Kidney (tissue), 14 donors: ENCODE measurements around the gene CCDC188. TPM values are rescaled to one million over a fixed set of nuclear protein-coding genes. Genes with fewer than 3 reads are reported as not detected.

ENCODE experiments used
- DNase-seq, 5 donors: peaks; one replicate each; pipeline ENCODE4 v3.0.0-alpha.2; 2013 to 2020
- FAIRE-seq: peaks from 2 replicates; lab custom pipeline; 2012; peaks lifted over from hg19 to GRCh38; lab: Jason Lieb, UNC
- H3K27ac ChIP-seq, 2 donors: one replicate each; pipeline ENCODE4 v1.7.0; 2013; ENCODE audit warnings: low read depth in 2 of 2, low read length in 2 of 2, inconsistent platforms in 1 of 2
- H3K27me3 ChIP-seq: one replicate; pipeline ENCODE4 v1.7.1; 2013; ENCODE audit warnings: low read length, inconsistent platforms; ENCODE audit not compliant: control insufficient read depth, insufficient read depth
- H3K36me3 ChIP-seq, 3 donors: one replicate each; pipeline versions ENCODE4 v1.7.0 to v1.7.1; 2013; ENCODE audit warnings: low read length in 3 of 3, control low read depth in 1 of 3, inconsistent platforms in 1 of 3; ENCODE audit not compliant: insufficient read depth in 3 of 3, control insufficient read depth in 2 of 3
- H3K4me1 ChIP-seq, 3 donors: one replicate each; pipeline versions ENCODE4 v1.7.0 to v1.7.1; 2013; ENCODE audit warnings: low read length in 3 of 3, inconsistent platforms in 1 of 3, low read depth in 1 of 3; ENCODE audit not compliant: control insufficient read depth in 2 of 3, insufficient read depth in 2 of 3
- H3K4me3 ChIP-seq, 3 donors: one replicate each; pipeline versions ENCODE4 v1.7.0 to v1.8.1; 2013; ENCODE audit warnings: low read length in 3 of 3, control low read depth in 1 of 3, inconsistent platforms in 1 of 3
- H3K9ac ChIP-seq, 3 donors: one replicate each; pipeline versions ENCODE4 v1.7.0 to v1.7.1; 2013; ENCODE audit warnings: low read length in 3 of 3, control low read depth in 1 of 3, inconsistent platforms in 1 of 3
- H3K9me3 ChIP-seq, 3 donors: one replicate each; pipeline versions ENCODE4 v1.7.0 to v1.7.1; 2013; ENCODE audit warnings: low read length in 3 of 3, control low read depth in 1 of 3, inconsistent platforms in 1 of 3; ENCODE audit not compliant: control insufficient read depth in 2 of 3, insufficient read depth in 1 of 3
- intact Hi-C: fragments of 100-400 bp; cut with DNase I; formaldehyde crosslinking; loops from one replicate; pipeline ENCODE4 v1.11.1; 2022
- polyA plus RNA-seq: library from polyadenylated mRNA; stranded (reverse); fragments of 350-450 nt; fragmentation: Illumina TruSeq; extraction: RNeasy Lipid Tissue Mini Kit (QIAGEN cat#74804); gene quantifications from one replicate; pipeline ENCODE4 v1.2.3, GENCODE V29; 2014; ENCODE audit warnings: low read depth, low replicate concordance; ENCODE audit not compliant: insufficient read depth
- total RNA-seq: library from RNA; stranded (reverse); fragmentation: NEBNext Ultra II Directional; extraction: Animal tissue kit (Norgen Biotek cat#: 25700); gene quantifications from one replicate; pipeline ENCODE4 v1.2.1, GENCODE V29; 2021
- TF ChIP-seq, protein P1 (sequence below): IDR thresholded peaks from 3 replicates; pipeline ENCODE4 v1.5.1; 2012; ENCODE audit warnings: mild to moderate bottlenecking, moderate library complexity, borderline replicate concordance; ENCODE audit not compliant: insufficient read depth; ENCODE audit errors: extremely low read depth
- donor health status: control.
- donor health status: control.
- donor health status: control.
- donor health status: control.
- donor health status: control.
- donor health status: DM: yes; HTN: yes; CAD: no.
- donor health status: Normal renal cell carcinoma (clear cell type).

Gene CCDC188
- total and polyA plus RNA-seq, 2 donors from 2014 or later, result 0.54 to 2.8 TPM

DNA sequence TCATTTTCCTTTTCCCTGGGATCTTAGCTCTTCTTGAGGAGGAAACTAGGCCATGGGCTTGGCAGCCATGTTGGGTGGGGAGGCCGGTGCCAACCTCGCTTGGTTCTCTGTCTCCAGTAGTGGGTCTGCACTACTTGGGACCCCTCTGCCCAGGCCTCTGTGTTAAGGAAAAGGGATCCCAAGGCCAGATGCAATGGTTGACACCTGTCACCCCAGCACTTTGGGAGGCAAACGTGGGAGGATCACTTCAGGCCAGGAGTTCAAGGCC is 21.2 kb downstream of the CCDC188 start:
- Histone ChIP-seq H3K9me3 (no peaks in the 10 kb centered on the region), H3K27me3 (no peaks in the 10 kb centered on the region), H3K4me1 (peaks cover 0 to 30% (median 0%) of the 10 kb centered on the region in 3 donors), H3K36me3 (peaks cover 0 to 8% (median 4%) of the 10 kb centered on the region in 3 donors), H3K4me3 (no peak overlapping the region), H3K27ac (no peak overlapping the region), H3K9ac (no peak overlapping the region)
- TF ChIP-seq, protein P1, sequence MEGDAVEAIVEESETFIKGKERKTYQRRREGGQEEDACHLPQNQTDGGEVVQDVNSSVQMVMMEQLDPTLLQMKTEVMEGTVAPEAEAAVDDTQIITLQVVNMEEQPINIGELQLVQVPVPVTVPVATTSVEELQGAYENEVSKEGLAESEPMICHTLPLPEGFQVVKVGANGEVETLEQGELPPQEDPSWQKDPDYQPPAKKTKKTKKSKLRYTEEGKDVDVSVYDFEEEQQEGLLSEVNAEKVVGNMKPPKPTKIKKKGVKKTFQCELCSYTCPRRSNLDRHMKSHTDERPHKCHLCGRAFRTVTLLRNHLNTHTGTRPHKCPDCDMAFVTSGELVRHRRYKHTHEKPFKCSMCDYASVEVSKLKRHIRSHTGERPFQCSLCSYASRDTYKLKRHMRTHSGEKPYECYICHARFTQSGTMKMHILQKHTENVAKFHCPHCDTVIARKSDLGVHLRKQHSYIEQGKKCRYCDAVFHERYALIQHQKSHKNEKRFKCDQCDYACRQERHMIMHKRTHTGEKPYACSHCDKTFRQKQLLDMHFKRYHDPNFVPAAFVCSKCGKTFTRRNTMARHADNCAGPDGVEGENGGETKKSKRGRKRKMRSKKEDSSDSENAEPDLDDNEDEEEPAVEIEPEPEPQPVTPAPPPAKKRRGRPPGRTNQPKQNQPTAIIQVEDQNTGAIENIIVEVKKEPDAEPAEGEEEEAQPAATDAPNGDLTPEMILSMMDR, result no peak
- DNase-seq (no peak), FAIRE-seq (no peak)
- intact Hi-C loops, result no loop called here

DNA sequence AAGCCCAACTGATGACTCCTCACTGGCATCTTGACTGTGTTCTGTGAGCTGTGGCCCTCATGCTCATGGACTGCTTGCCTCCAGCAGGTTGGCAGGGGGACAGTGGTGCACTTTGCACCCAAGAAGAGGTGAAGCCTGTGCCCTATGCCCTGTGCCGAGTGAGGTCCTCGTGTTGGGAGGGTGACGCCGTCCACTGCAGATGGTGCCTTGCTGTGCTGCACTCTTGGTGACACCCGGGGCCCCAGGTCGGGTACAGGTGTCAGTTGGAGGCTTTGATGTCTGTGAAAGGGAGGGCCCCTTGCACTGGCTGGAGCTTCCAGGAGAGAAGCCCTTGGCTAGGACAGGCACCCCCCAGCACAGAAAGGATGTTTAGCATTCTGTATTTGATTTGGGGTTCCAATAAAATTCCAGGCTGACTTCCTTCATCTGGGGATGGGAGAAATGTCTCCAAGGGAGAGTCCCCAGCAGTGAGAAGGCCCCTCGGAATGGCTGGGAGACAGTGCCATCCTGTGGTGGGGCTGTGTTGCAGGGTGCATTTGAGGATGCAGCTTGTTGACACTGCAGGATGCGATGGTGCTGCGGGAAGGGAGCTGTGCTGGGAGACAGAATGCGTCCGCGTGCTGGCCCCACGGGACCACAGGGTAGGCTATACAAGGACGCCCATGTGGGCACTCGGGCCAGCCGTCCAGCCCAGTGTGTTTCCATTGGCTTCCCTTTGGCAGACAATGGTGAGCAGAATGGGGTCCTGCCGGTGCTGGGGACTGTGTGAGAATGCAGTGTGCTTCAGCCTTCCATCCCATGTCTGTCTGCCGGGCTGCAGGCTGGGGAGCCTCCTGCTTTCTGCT is 21.7 kb downstream of the CCDC188 start:
- Histone ChIP-seq H3K36me3 (peaks cover 0 to 8% (median 4%) of the 10 kb centered on the region in 3 donors), H3K4me3 (no peak overlapping the region), H3K27me3 (no peaks in the 10 kb centered on the region), H3K27ac (no peak overlapping the region), H3K4me1 (peaks cover 0 to 25% (median 0%) of the 10 kb centered on the region in 3 donors), H3K9me3 (no peaks in the 10 kb centered on the region), H3K9ac (no peak overlapping the region)
- TF ChIP-seq, protein P1, result peak; percentile 28
- intact Hi-C loops, result no loop called here
- FAIRE-seq, result no peak
- no peak for DNase-seq

DNA sequence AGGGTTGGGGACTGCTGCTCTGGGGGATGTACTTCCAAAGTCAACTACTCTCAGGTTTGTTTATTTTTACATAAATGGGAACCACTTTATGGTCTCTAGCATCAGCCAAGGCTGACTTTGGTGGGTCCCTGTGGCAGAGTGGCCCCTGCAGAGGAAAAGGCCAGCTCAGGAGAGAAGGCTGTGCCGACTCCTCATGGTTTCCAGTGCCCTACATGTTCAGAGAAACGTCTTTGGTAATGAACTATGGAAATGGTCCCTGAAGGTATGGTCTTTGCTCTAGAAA is 22.3 kb downstream of the CCDC188 start:
- intact Hi-C loops, result no loop called here
- no peak overlapping the region for H3K27ac ChIP-seq
- no peak for FAIRE-seq

More for the DNA sequence above, 22.3 kb downstream of the CCDC188 start:
- Histone ChIP-seq H3K27me3 (no peaks in the 10 kb centered on the region), H3K36me3 (peaks cover 0 to 12% (median 4%) of the 10 kb centered on the region in 3 donors), H3K9me3 (no peaks in the 10 kb centered on the region), H3K4me1 (peaks cover 0 to 20% (median 0%) of the 10 kb centered on the region in 3 donors), H3K9ac (no peak overlapping the region), H3K4me3 (no peak overlapping the region)
- no peak for DNase-seq
- TF ChIP-seq, protein P1, result no peak
